GM20431 (cell line): ENCODE results near the gene TRIM52.

Experiments
- in situ Hi-C: fragments of 300-500 bp; cut with MseI, MboI; formaldehyde crosslinking; loops from one replicate; pipeline ENCODE4 v1.15.0; 2020; ENCODE audit warnings: low sequenced_read_pairs; ENCODE audit not compliant: unreplicated experiment

Gene TRIM52

GRCh38 chr5:181259283-181259682 is 1.7 kb downstream of the TRIM52 start:
- in situ Hi-C loops: no loop called here

- in situ Hi-C loops: no loop called here
Observed at GRCh38 chr5:181258576-181258975, 2.4 kb downstream of the TRIM52 start.

GRCh38 chr5:181255836-181256578 is 4.9 kb downstream of the TRIM52 start:
- in situ Hi-C loops: no loop called here

GRCh38 chr5:181255276-181255675 is 5.7 kb downstream of the TRIM52 start:
- in situ Hi-C loops: no loop called here

- in situ Hi-C loops: no loop called here
Observed at GRCh38 chr5:181248277-181248676, 12.7 kb downstream of the TRIM52 start.

- in situ Hi-C loops: no loop called here
Observed at GRCh38 chr5:181246276-181247049, 14.5 kb downstream of the TRIM52 start.

- in situ Hi-C loops: no loop called here
Observed at GRCh38 chr5:181245427-181246275, 15.3 kb downstream of the TRIM52 start.

GRCh38 chr5:181243564-181244343 is 17.2 kb downstream of the TRIM52 start, which contains the start of gene RACK1:
RACK1 (minus strand) TSS chr5:181243906; CDS start chr5:181243800, 106 bp downstream.
- in situ Hi-C loops: no loop called here

GRCh38 chr5:181243018-181243563 is 17.9 kb downstream of the TRIM52 start:
- in situ Hi-C loops: no loop called here

GRCh38 chr5:181242031-181242451 is 18.9 kb downstream of the TRIM52 start:
- in situ Hi-C loops: no loop called here

GRCh38 chr5:181241393-181241975 is 19.5 kb downstream of the TRIM52 start:
- in situ Hi-C loops: no loop called here

GRCh38 chr5:181239062-181239663 is 21.8 kb downstream of the TRIM52 start:
- in situ Hi-C loops: no loop called here

- in situ Hi-C loops: no loop called here
Observed at GRCh38 chr5:181237729-181238385, 23.1 kb downstream of the TRIM52 start.

GRCh38 chr5:181236954-181237641 is 23.8 kb downstream of the TRIM52 start:
- in situ Hi-C loops: no loop called here

- in situ Hi-C loops: no loop called here
Observed at GRCh38 chr5:181236471-181236870, 24.5 kb downstream of the TRIM52 start.

GRCh38 chr5:181235689-181236366 is 25.1 kb downstream of the TRIM52 start:
- in situ Hi-C loops: no loop called here

GRCh38 chr5:181235323-181235688 is 25.6 kb downstream of the TRIM52 start:
- in situ Hi-C loops: no loop called here
